HepG2 (cell line): ENCODE results near the gene MEMO1. TPM values are rescaled to one million over a fixed set of nuclear protein-coding genes. Genes with fewer than 3 reads are reported as not detected.

ENCODE experiments used
- ATAC-seq: fragments of 200-7000 bp; cut with Tn5 transposase; 3 replicates; pipeline ENCODE4 v1.9.1; 2020; ENCODE audit warnings: mild to moderate bottlenecking, moderate library complexity
- BruUV-seq: library from RNA; stranded (reverse); fragments of 400-500 nt; replicated peaks from 2 replicates; lab custom pipeline; 2021; lab: Mats Ljungman, UMichigan
- CTCF ChIA-PET: fragments of 300-600 bp; formaldehyde crosslinking; extraction: SDS; loops from one replicate; lab custom pipeline; 2021; ENCODE audit warnings: low total read pairs, inconsistent platforms, low intra/inter-chr PET ratio; lab: Yijun Ruan, JAX
- POLR2A ChIA-PET: fragments of 350-600 bp; sonication (Branson Sonifier 250); formaldehyde crosslinking; loops from one replicate; lab custom pipeline; 2020; ENCODE audit warnings: antibody characterized with exemption, inconsistent platforms; lab: Yijun Ruan, JAX
- DNase-seq: peaks from one replicate; pipeline ENCODE4 v3.0.0-alpha.2; 2015; ENCODE audit warnings: low spot score
- FAIRE-seq: peaks from 3 replicates; lab custom pipeline; 2011; peaks lifted over from hg19 to GRCh38; lab: Jason Lieb, UNC
- H2AFZ ChIP-seq: one replicate; pipeline ENCODE4 v1.6.1; 2011; ENCODE audit warnings: low read length, inconsistent platforms
- H3K27ac ChIP-seq: fragments of 300-600 bp; 3 replicates; pipeline ENCODE4 v1.8.0; 2011; ENCODE audit warnings: mixed run types, mild to moderate bottlenecking, mixed read lengths, low read length, inconsistent platforms; ENCODE audit not compliant: insufficient read depth; ENCODE audit errors: extremely low read length
- H3K27me3 ChIP-seq, 2 experiments: fragments of 200-600 bp in 1 of 2; 2 replicates in 1 of 2; 3 replicates in 1 of 2; pipeline versions ENCODE4 v1.6.0 to v1.8.0; 2011; ENCODE audit warnings: low read length in 2 of 2, mild to moderate bottlenecking in 2 of 2, moderate library complexity in 2 of 2, inconsistent platforms in 1 of 2; ENCODE audit not compliant: insufficient read depth in 2 of 2, control insufficient read depth in 1 of 2
- H3K36me3 ChIP-seq, 2 experiments: fragments of 200-600 bp in 1 of 2; replicated peaks in 1 of 2; 2 replicates in 1 of 2; 3 replicates in 1 of 2; pipeline versions ENCODE4 v1.5.1 to v1.8.0; 2011; ENCODE audit warnings: low read length in 2 of 2, inconsistent platforms in 1 of 2; ENCODE audit not compliant: insufficient read depth in 2 of 2, control insufficient read depth in 1 of 2
- H3K4me1 ChIP-seq: 2 replicates; pipeline ENCODE4 v1.5.1; 2012; ENCODE audit warnings: low read length, inconsistent platforms; ENCODE audit not compliant: insufficient read depth
- H3K4me2 ChIP-seq: 2 replicates; pipeline ENCODE4 v1.6.0; 2011; ENCODE audit warnings: low read depth, low read length, inconsistent platforms
- H3K4me3 ChIP-seq, 3 experiments: fragments of 200-600 bp in 1 of 3; sonication (generic), shearing (Covaris generic) in 1 of 3; replicated peaks in 1 of 3; 2 replicates each; pipeline ENCODE4 v1.5.1; 2011 to 2016; ENCODE audit warnings: low read length in 3 of 3, inconsistent platforms in 2 of 3, low read depth in 2 of 3, mild to moderate bottlenecking in 2 of 3, control low read depth in 1 of 3, mixed read lengths in 1 of 3; ENCODE audit not compliant: insufficient read depth in 1 of 3
- H3K79me2 ChIP-seq: one replicate; pipeline ENCODE4 v1.6.1; 2011; ENCODE audit warnings: low read length, inconsistent platforms; ENCODE audit not compliant: insufficient read depth
- H3K9ac ChIP-seq: 2 replicates; pipeline ENCODE4 v1.6.0; 2011; ENCODE audit warnings: mild to moderate bottlenecking, low read depth, low read length, inconsistent platforms; ENCODE audit not compliant: insufficient read depth
- H3K9me3 ChIP-seq: 2 replicates; pipeline ENCODE4 v1.5.1; 2012; ENCODE audit warnings: mild to moderate bottlenecking, low read length
- H4K20me1 ChIP-seq: 2 replicates; pipeline ENCODE4 v1.6.0; 2011; ENCODE audit warnings: inconsistent platforms, mild to moderate bottlenecking, low read length, moderate library complexity; ENCODE audit not compliant: insufficient read depth
- FIP1L1 ChIP-seq: fragments of 200-400 bp; formaldehyde crosslinking; IDR thresholded peaks from 2 replicates; pipeline ENCODE4 v1.6.1; 2018; ENCODE audit warnings: low read depth, mild to moderate bottlenecking, low read length, moderate library complexity, borderline replicate concordance; ENCODE audit not compliant: insufficient read depth
- FOXC1 ChIP-seq: sonication (generic); formaldehyde crosslinking; IDR thresholded peaks from 2 replicates; pipeline ENCODE4 v1.8.0; 2022; ENCODE audit warnings: mild to moderate bottlenecking, missing genetic modification reagents, borderline replicate concordance
- GLMP ChIP-seq: sonication (generic); formaldehyde crosslinking; IDR thresholded peaks from 2 replicates; pipeline ENCODE4 v1.9.0; 2021; ENCODE audit warnings: missing genetic modification reagents, mild to moderate bottlenecking, borderline replicate concordance
- GTF3A ChIP-seq: sonication (generic); formaldehyde crosslinking; conservative IDR thresholded peaks from 2 replicates; pipeline ENCODE4 v1.4.0; 2020; ENCODE audit warnings: mild to moderate bottlenecking, missing genetic modification reagents
- KLF12 ChIP-seq: sonication (generic); formaldehyde crosslinking; IDR thresholded peaks from 2 replicates; pipeline ENCODE4 v1.4.0; 2020; ENCODE audit warnings: missing genetic modification reagents, borderline replicate concordance
- PAXIP1 ChIP-seq: sonication (generic); formaldehyde crosslinking; conservative IDR thresholded peaks from 2 replicates; pipeline ENCODE4 v1.4.0; 2020; ENCODE audit warnings: mild to moderate bottlenecking, missing genetic modification reagents, moderate library complexity
- TAF15 ChIP-seq: fragments of 200-400 bp; formaldehyde crosslinking; IDR thresholded peaks from one replicate; pipeline ENCODE4 v1.6.1; 2018; ENCODE audit warnings: mild to moderate bottlenecking, low read depth, low read length; ENCODE audit not compliant: poor library complexity, severe bottlenecking
- ZNF224 ChIP-seq: sonication (generic); formaldehyde crosslinking; IDR thresholded peaks from 2 replicates; pipeline ENCODE4 v1.5.0; 2020; ENCODE audit warnings: mild to moderate bottlenecking, missing genetic modification reagents
- ZNF598 ChIP-seq: sonication (generic); formaldehyde crosslinking; IDR thresholded peaks from 2 replicates; pipeline ENCODE4 v1.5.1; 2020; ENCODE audit warnings: mild to moderate bottlenecking, missing genetic modification reagents, borderline replicate concordance
- ZNF746 ChIP-seq: sonication (generic); formaldehyde crosslinking; IDR thresholded peaks from 2 replicates; pipeline ENCODE4 v1.8.0; 2022; ENCODE audit warnings: mild to moderate bottlenecking, missing genetic modification reagents
- ZNF841 ChIP-seq: sonication (generic); formaldehyde crosslinking; IDR thresholded peaks from 2 replicates; pipeline ENCODE4 v1.8.1; 2023; ENCODE audit warnings: missing genetic modification reagents, borderline replicate concordance
- ZSCAN12 ChIP-seq: sonication (generic); formaldehyde crosslinking; IDR thresholded peaks from 2 replicates; pipeline ENCODE4 v1.9.0; 2021; ENCODE audit warnings: mild to moderate bottlenecking, missing genetic modification reagents
- ZSCAN21 ChIP-seq: sonication (generic); formaldehyde crosslinking; IDR thresholded peaks from 2 replicates; pipeline ENCODE4 v1.8.0; 2022; ENCODE audit warnings: mild to moderate bottlenecking, missing genetic modification reagents, moderate library complexity, borderline replicate concordance
- ZSCAN22 ChIP-seq: sonication (generic); formaldehyde crosslinking; IDR thresholded peaks from 2 replicates; pipeline ENCODE4 v1.4.0; 2020; ENCODE audit warnings: mild to moderate bottlenecking, missing genetic modification reagents
- WGBS: methylation state at CpG from one replicate; pipeline ENCODE4 v1.1.6; 2017; ENCODE audit warnings: low lambda C conversion rate; 5-methylcytosine and 5-hydroxymethylcytosine counted together
- in situ Hi-C: cut with HindIII; loops from 2 replicates; pipeline ENCODE4 v1.10.0; 2017; ENCODE audit warnings: low pct_unique_long_range_greater_than_20kb; ENCODE audit not compliant: extremely low pct_ligation_motif_present
- intact Hi-C: fragments of 100-400 bp; cut with micrococcal nuclease; formaldehyde crosslinking; loops from one replicate; pipeline ENCODE4 v1.10.0; 2022; ENCODE audit not compliant: unreplicated experiment
- polyA plus RNA-seq, 8 experiments: library from polyadenylated mRNA; depleted of rRNA in 3 of 8; stranded (reverse) in 7 of 8; unstranded in 1 of 8; fragments of >200 nt; fragmentation: Illumina TruSeq in 4 of 8; extraction: Trizol in 4 of 8; gene quantifications; 2 replicates each; pipeline versions ENCODE4 v1.2.1 to v1.2.3, GENCODE V29; 2011 to 2016; ENCODE audit warnings: low read depth in 4 of 8, missing spikeins in 1 of 8, mixed read lengths in 1 of 8; ENCODE audit not compliant: insufficient read depth in 1 of 8
- total RNA-seq, 5 experiments: library from RNA; depleted of rRNA; stranded (reverse); fragments of >200 nt; fragmentation: Illumina TruSeq; extraction: Trizol; gene quantifications; 2 replicates each; pipeline ENCODE4 v1.2.3, GENCODE V29; 2016; ENCODE audit warnings: low read depth in 1 of 5

The MEMO1 gene
- total and polyA plus RNA-seq, 2 of the 13 experiments (the other 11 are each of a cell fraction or from before 2014, with no cell fraction given), result 69.8 to 81.6 TPM

- TF ChIP-seq GLMP (CRISPR knock-in tag) (no peak), ZNF841 (CRISPR knock-in tag) (no peak), ZNF598 (CRISPR knock-in tag) (no peak), FIP1L1 (no peak), TAF15 (no peak), ZNF746 (no peak), ZSCAN21 (no peak)
Observed at GRCh38 chr2:31832363-31832762, 178.4 kb downstream of the MEMO1 start (continued).

GRCh38 chr2:31831585-31831984 is 179.2 kb downstream of the MEMO1 start:
- intact Hi-C loops (no loop called here), in situ Hi-C loops (loop anchor here (25.0 kb wide), 1 partner anchor 144 kb away; no protein-coding TSS in a partner anchor)
- DNase-seq (no peak), FAIRE-seq (no peak), ATAC-seq (no peak)
- BruUV-seq, result no TSS peak
- H3K36me3 ChIP-seq, result no peaks in the 10 kb centered on the region
- POLR2A ChIA-PET, result no interaction called here
- 66% methylated on average over 2 of the region's 2 CpGs for WGBS
- no peaks in the 10 kb centered on the region for H3K27me3 ChIP-seq
- no peak overlapping the region for H3K9ac ChIP-seq
- H3K27ac ChIP-seq, result no peak overlapping the region
- CTCF ChIA-PET, result no interaction called here
- H3K9me3 ChIP-seq, result no peaks in the 10 kb centered on the region
- no peak overlapping the region for H3K4me3 ChIP-seq
- H4K20me1 ChIP-seq, result no peaks in the 10 kb centered on the region
- no peaks in the 10 kb centered on the region for H3K79me2 ChIP-seq
- H3K4me2 ChIP-seq, result no peak overlapping the region
- H3K4me1 ChIP-seq, result no peaks in the 10 kb centered on the region
- H2AFZ ChIP-seq, result no peak overlapping the region
- TF ChIP-seq FOXC1 (CRISPR knock-in tag) (no peak), ZSCAN12 (no peak), GTF3A (CRISPR knock-in tag) (no peak), ZNF224 (CRISPR knock-in tag) (no peak), KLF12 (CRISPR knock-in tag) (no peak), ZSCAN22 (CRISPR knock-in tag) (no peak), PAXIP1 (no peak)
